Central memory CD8-positive, alpha-beta T cell (primary cell): ENCODE results near the gene UNC5CL.
A peak's percentile ranks its signal among the peaks of the same experiment; 100 is the strongest.

Experiments
- ATAC-seq: fragments of 150-1000 bp; cut with Tn5 transposase; replicated peaks from 2 replicates; pipeline ENCODE4 v1.10.0; 2022; ENCODE audit warnings: mild to moderate bottlenecking, moderate FRiP score, moderate number of reproducible peaks; ENCODE audit not compliant: poor library complexity, severe bottlenecking; ENCODE audit errors: extremely low read depth
- DNase-seq, 2 donors: peaks; one replicate each; pipeline ENCODE4 v3.0.0; 2021; ENCODE audit warnings: low spot score in 2 of 2
- H3K27ac Mint-ChIP-seq: one replicate; pipeline ENCODE4 v1.8.0; 2022; ENCODE audit warnings: low read depth, mild to moderate bottlenecking, moderate library complexity, mixed read lengths
- H3K27me3 Mint-ChIP-seq: one replicate; pipeline ENCODE4 v1.8.0; 2022; ENCODE audit warnings: mixed read lengths
- H3K36me3 Mint-ChIP-seq: one replicate; pipeline ENCODE4 v1.8.0; 2022; ENCODE audit warnings: mild to moderate bottlenecking, moderate library complexity, mixed read lengths; ENCODE audit not compliant: insufficient read depth
- H3K4me1 Mint-ChIP-seq: one replicate; pipeline ENCODE4 v1.8.0; 2022; ENCODE audit warnings: mixed read lengths
- H3K4me3 Mint-ChIP-seq: one replicate; pipeline ENCODE4 v1.8.0; 2022; ENCODE audit warnings: mild to moderate bottlenecking, moderate library complexity, mixed read lengths
- H3K9me3 Mint-ChIP-seq: one replicate; pipeline ENCODE4 v1.8.0; 2022; ENCODE audit warnings: mixed read lengths

UNC5CL gene

GRCh38 chr6:41073203-41073967 lies 34.4 kb upstream of the UNC5CL start:
- H3K9me3 Mint-ChIP-seq = no peaks in the 10 kb centered on the region

GRCh38 chr6:41072836-41073202 lies 33.8 kb upstream of the UNC5CL start, which contains the start of gene NFYA:
Gene NFYA, plus strand, starts transcription at chr6:41072974. Its CDS starts 6,116 bp downstream, at chr6:41079090.
- peaks cover 15% of the 10 kb centered on the region for H3K36me3 Mint-ChIP-seq
- no peaks in the 10 kb centered on the region for H3K27me3 Mint-ChIP-seq
- peak within 1 kb of the TSS; percentile 92 for H3K4me3 Mint-ChIP-seq
- H3K4me1 Mint-ChIP-seq = peaks cover 49% of the 10 kb centered on the region
- peak in 1 of 2 donors; percentile 100 for DNase-seq
- peak; percentile 73 for ATAC-seq
- H3K9me3 Mint-ChIP-seq = no peaks in the 10 kb centered on the region
- peak within 1 kb of the TSS; percentile 98 for H3K27ac Mint-ChIP-seq

More at GRCh38 chr6:41073203-41073967, 34.4 kb upstream of the UNC5CL start:
- H3K36me3 Mint-ChIP-seq = peaks cover 14% of the 10 kb centered on the region
- peak overlapping the region; percentile 98 for H3K27ac Mint-ChIP-seq
- H3K4me3 Mint-ChIP-seq = peak overlapping the region; percentile 92
- ATAC-seq = peak; percentile 9
- DNase-seq = peak; percentile 58 to 68
- H3K27me3 Mint-ChIP-seq = no peaks in the 10 kb centered on the region
- H3K4me1 Mint-ChIP-seq = peaks cover 49% of the 10 kb centered on the region

- peaks cover 49% of the 10 kb centered on the region for H3K4me1 Mint-ChIP-seq
- ATAC-seq = peak; percentile 78
- DNase-seq = peak; percentile 99 to 100
- no peaks in the 10 kb centered on the region for H3K9me3 Mint-ChIP-seq
- peak within 1 kb of the TSS; percentile 95 for H3K27ac Mint-ChIP-seq
- H3K36me3 Mint-ChIP-seq = peaks cover 19% of the 10 kb centered on the region
- peak within 1 kb of the TSS; percentile 92 for H3K4me3 Mint-ChIP-seq
- no peaks in the 10 kb centered on the region for H3K27me3 Mint-ChIP-seq
These were observed 33.2 kb upstream of the UNC5CL start, which contains the start of gene OARD1 for GRCh38 chr6:41071923-41072835. Gene OARD1, minus strand, starts transcription at chr6:41072356. Its CDS starts 722 bp downstream, at chr6:41071634.

- ATAC-seq (no peak), DNase-seq (no peak)
- H3K9me3 Mint-ChIP-seq = no peaks in the 10 kb centered on the region
- H3K27me3 Mint-ChIP-seq = no peaks in the 10 kb centered on the region
- peak overlapping the region; percentile 95 for H3K27ac Mint-ChIP-seq
- H3K4me1 Mint-ChIP-seq = peaks cover 55% of the 10 kb centered on the region
- peaks cover 25% of the 10 kb centered on the region for H3K36me3 Mint-ChIP-seq
- peak overlapping the region; percentile 92 for H3K4me3 Mint-ChIP-seq
These were observed 32.5 kb upstream of the UNC5CL start for GRCh38 chr6:41071501-41071922.

- H3K27me3 Mint-ChIP-seq = no peaks in the 10 kb centered on the region
- no peak overlapping the region for H3K4me3 Mint-ChIP-seq
- DNase-seq = peak; percentile 27 to 42
- peaks cover 27% of the 10 kb centered on the region for H3K4me1 Mint-ChIP-seq
- peak overlapping the region; percentile 77 for H3K27ac Mint-ChIP-seq
- peaks cover 35% of the 10 kb centered on the region for H3K36me3 Mint-ChIP-seq
- ATAC-seq = no peak
- no peaks in the 10 kb centered on the region for H3K9me3 Mint-ChIP-seq
These were observed 27.9 kb upstream of the UNC5CL start for GRCh38 chr6:41066867-41067304.

- Mint-ChIP-seq H3K36me3 (peaks cover 44% of the 10 kb centered on the region), H3K27ac (no peak overlapping the region)
- ATAC-seq = no peak
These were observed 26.6 kb upstream of the UNC5CL start for GRCh38 chr6:41065550-41066026.

GRCh38 chr6:41064841-41065240 lies 25.8 kb upstream of the UNC5CL start:
- no peaks in the 10 kb centered on the region for H3K9me3 Mint-ChIP-seq

More at GRCh38 chr6:41065550-41066026, 26.6 kb upstream of the UNC5CL start:
- no peak overlapping the region for H3K4me3 Mint-ChIP-seq
- no peaks in the 10 kb centered on the region for H3K9me3 Mint-ChIP-seq
- H3K4me1 Mint-ChIP-seq = peaks cover 14% of the 10 kb centered on the region
- no peaks in the 10 kb centered on the region for H3K27me3 Mint-ChIP-seq
- DNase-seq = no peak

GRCh38 chr6:41063884-41064285 lies 24.9 kb upstream of the UNC5CL start:
- no peaks in the 10 kb centered on the region for H3K27me3 Mint-ChIP-seq
- H3K27ac Mint-ChIP-seq = no peak overlapping the region
- H3K4me3 Mint-ChIP-seq = no peak overlapping the region
- H3K4me1 Mint-ChIP-seq = peaks cover 8% of the 10 kb centered on the region
- DNase-seq (no peak), ATAC-seq (no peak)
- no peaks in the 10 kb centered on the region for H3K9me3 Mint-ChIP-seq
- peaks cover 44% of the 10 kb centered on the region for H3K36me3 Mint-ChIP-seq

More at GRCh38 chr6:41064841-41065240, 25.8 kb upstream of the UNC5CL start:
- DNase-seq (no peak), ATAC-seq (no peak)
- Mint-ChIP-seq H3K4me3 (no peak overlapping the region), H3K27ac (no peak overlapping the region), H3K4me1 (peaks cover 8% of the 10 kb centered on the region), H3K36me3 (peaks cover 44% of the 10 kb centered on the region), H3K27me3 (no peaks in the 10 kb centered on the region)

GRCh38 chr6:41062056-41062455 lies 23.0 kb upstream of the UNC5CL start:
- no peak for ATAC-seq
- Mint-ChIP-seq H3K9me3 (no peaks in the 10 kb centered on the region), H3K4me3 (no peak overlapping the region), H3K27me3 (no peaks in the 10 kb centered on the region), H3K36me3 (peaks cover 41% of the 10 kb centered on the region), H3K4me1 (peaks cover 6% of the 10 kb centered on the region), H3K27ac (no peak overlapping the region)
- no peak for DNase-seq

GRCh38 chr6:41061196-41061726 lies 22.2 kb upstream of the UNC5CL start:
- DNase-seq (no peak), ATAC-seq (no peak)
- H3K27me3 Mint-ChIP-seq = no peaks in the 10 kb centered on the region
- H3K4me3 Mint-ChIP-seq = no peak overlapping the region
- H3K4me1 Mint-ChIP-seq = no peaks in the 10 kb centered on the region
- no peak overlapping the region for H3K27ac Mint-ChIP-seq
- H3K36me3 Mint-ChIP-seq = peaks cover 34% of the 10 kb centered on the region
- no peaks in the 10 kb centered on the region for H3K9me3 Mint-ChIP-seq

GRCh38 chr6:41059556-41059955 lies 20.5 kb upstream of the UNC5CL start:
- H3K27ac Mint-ChIP-seq = no peak overlapping the region
- DNase-seq (no peak), ATAC-seq (no peak)
- H3K4me3 Mint-ChIP-seq = no peak overlapping the region
- no peaks in the 10 kb centered on the region for H3K4me1 Mint-ChIP-seq
- no peaks in the 10 kb centered on the region for H3K27me3 Mint-ChIP-seq
- H3K9me3 Mint-ChIP-seq = no peaks in the 10 kb centered on the region
- peaks cover 23% of the 10 kb centered on the region for H3K36me3 Mint-ChIP-seq

GRCh38 chr6:41058783-41059181 lies 19.8 kb upstream of the UNC5CL start:
- Mint-ChIP-seq H3K27me3 (no peaks in the 10 kb centered on the region), H3K36me3 (peaks cover 20% of the 10 kb centered on the region), H3K27ac (no peak overlapping the region)

More at GRCh38 chr6:41058783-41059181, 19.8 kb upstream of the UNC5CL start:
- Mint-ChIP-seq H3K4me1 (no peaks in the 10 kb centered on the region), H3K4me3 (no peak overlapping the region), H3K9me3 (no peaks in the 10 kb centered on the region)
- DNase-seq = no peak
- no peak for ATAC-seq
